Gastrocnemius medialis (tissue), 4 donors: Measurements from ENCODE around the gene LRRC39. TPM values are rescaled to one million over a fixed set of nuclear protein-coding genes. Genes with fewer than 3 reads are reported as not detected.

Experiments used
- ATAC-seq, 2 donors: fragments of 150-250 bp; one replicate each; pipeline ENCODE4 v1.9.1; 2016
- DNase-seq, 2 donors: peaks; one replicate each; pipeline ENCODE4 v3.0.0-alpha.2; 2019
- H3K27ac ChIP-seq, 4 donors: fragments of 200-600 bp; sonication (generic); 1 replicate in 1 of 4; 2 replicates in 3 of 4; pipeline ENCODE4 v1.5.1; 2016 to 2018; ENCODE audit warnings: mild to moderate bottlenecking in 2 of 4, moderate library complexity in 1 of 4
- H3K27me3 ChIP-seq, 3 donors: fragments of 200-600 bp; sonication (generic) in 2 of 3; 1 replicate in 1 of 3; 2 replicates in 2 of 3; pipeline versions ENCODE4 v1.5.1 to v1.6.0; 2016 to 2019; ENCODE audit warnings: mild to moderate bottlenecking in 1 of 3, moderate library complexity in 1 of 3
- H3K36me3 ChIP-seq, 2 donors: fragments of 200-600 bp; sonication (generic) in 1 of 2; one replicate each; pipeline ENCODE4 v1.5.1; 2017 to 2018
- H3K4me1 ChIP-seq, 2 donors: fragments of 200-600 bp; sonication (generic) in 1 of 2; one replicate each; pipeline ENCODE4 v1.5.1; 2016 to 2017; ENCODE audit warnings: mild to moderate bottlenecking in 2 of 2
- H3K4me3 ChIP-seq, 4 donors: fragments of 200-600 bp; sonication (generic) in 3 of 4; 1 replicate in 1 of 4; 2 replicates in 3 of 4; pipeline ENCODE4 v1.5.1; 2016 to 2019; ENCODE audit warnings: mild to moderate bottlenecking in 2 of 4
- H3K9me3 ChIP-seq, 3 donors: fragments of 200-600 bp; sonication (generic) in 2 of 3; 1 replicate in 1 of 3; 2 replicates in 2 of 3; pipeline ENCODE4 v1.5.1; 2016 to 2019
- CTCF ChIP-seq, 5 experiments: fragments of 450-650 bp in 3 of 5; fragments of 200-600 bp in 2 of 5; sonication (generic) in 2 of 5; IDR thresholded peaks in 4 of 5; conservative IDR thresholded peaks in 1 of 5; 1 replicate in 4 of 5; 2 replicates in 1 of 5; pipeline ENCODE4 v1.5.1; 2016 to 2019; ENCODE audit warnings: antibody characterized with exemption in 5 of 5, mild to moderate bottlenecking in 3 of 5, moderate library complexity in 3 of 5
- POLR2A ChIP-seq, 2 donors: fragments of 450-650 bp; IDR thresholded peaks; one replicate each; pipeline ENCODE4 v1.6.1; 2017; ENCODE audit warnings: antibody characterized with exemption in 2 of 2, mild to moderate bottlenecking in 2 of 2, moderate library complexity in 2 of 2
- in situ Hi-C, 4 donors: fragments of 200-750 bp; cut with MboI; loops; one replicate each; pipeline versions ENCODE4 v1.15.0 to v1.8.0; 2017; ENCODE audit warnings: low sequenced_read_pairs in 4 of 4
- intact Hi-C: fragments of 100-400 bp; cut with DNase I; formaldehyde crosslinking; loops from one replicate; pipeline ENCODE4 v1.15.1; 2023; ENCODE audit warnings: low total_unique reads
- total RNA-seq, 4 donors: library from RNA; depleted of rRNA; stranded (reverse); fragments of >200 nt; gene quantifications; one replicate each; pipeline versions ENCODE4 v1.1.0 to v1.2.3, GENCODE V29; 2016

Gene LRRC39
- total RNA-seq, 4 donors from 2014 or later: 23.4 to 73.2 (median 42.1) TPM

- peak; percentile 99 for ATAC-seq
These were observed 45.2 kb downstream of the LRRC39 start, which contains the start of the genes SASS6 and TRMT13 for GRCh38 chr1:100132566-100133477. Gene SASS6, minus strand, starts transcription at chr1:100132930. Its CDS starts 116 bp downstream, at chr1:100132814. Gene TRMT13, plus strand, starts transcription at chr1:100133163. Its CDS starts 6 bp downstream, at chr1:100133169.

GRCh38 chr1:100131623-100132022 is 46.4 kb downstream of the LRRC39 start:
- Histone ChIP-seq H3K4me3 (peak overlapping the region in 3 of 4 donors; percentile 80 to 90 (median 85)), H3K27ac (no peak overlapping the region), H3K4me1 (peaks cover 20 to 28% of the 10 kb centered on the region in 2 donors), H3K9me3 (no peaks in the 10 kb centered on the region), H3K27me3 (no peaks in the 10 kb centered on the region), H3K36me3 (no peaks in the 10 kb centered on the region)
- no peak for DNase-seq
- in situ Hi-C loops (loop anchor here in 1 of 4 donors (10.0 kb wide), 2 partner anchors 123 to 763 kb away; partner anchors contain the start of genes EXTL2 and SLC30A7), intact Hi-C loops (loop anchor here (1.0 to 5.0 kb wide), 4 partner anchors 93 to 763 kb away; partner anchors contain the start of genes DBT, EXTL2 and SLC35A3)
- no peak for TF ChIP-seq POLR2A (IDR thresholded peaks at IDR 0.05)
- no peak for ATAC-seq

More at GRCh38 chr1:100132566-100133477, 45.2 kb downstream of the LRRC39 start, which contains the start of the genes SASS6 and TRMT13:
- TF ChIP-seq POLR2A (IDR thresholded peaks at IDR 0.05): peak; percentile 7 to 20
- peak in 3 of 5 experiments; percentile 9 to 28 (median 23) for TF ChIP-seq CTCF (IDR thresholded peaks at IDR 0.05 in 4 of 5, conservative IDR thresholded peaks at IDR 0.05 in 1 of 5)
- Histone ChIP-seq H3K36me3 (peaks cover 0 to 11% of the 10 kb centered on the region in 2 donors), H3K27me3 (no peaks in the 10 kb centered on the region), H3K9me3 (no peaks in the 10 kb centered on the region), H3K4me1 (peaks cover 20 to 28% of the 10 kb centered on the region in 2 donors), H3K4me3 (peak within 1 kb of the TSS; percentile 80 to 90 (median 85)), H3K27ac (peak within 1 kb of the TSS; percentile 75 to 85 (median 82))
- intact Hi-C loops (loop anchor here (1.0 to 5.0 kb wide), 6 partner anchors 94 to 762 kb away; partner anchors contain the start of genes DBT, EXTL2, RTCA and SLC35A3), in situ Hi-C loops (loop anchor here in 1 of 4 donors (10.0 kb wide), 2 partner anchors 122 to 762 kb away; partner anchors contain the start of genes EXTL2 and SLC30A7)
- DNase-seq: peak; percentile 96

- DNase-seq: no peak
- H3K9me3 ChIP-seq: no peaks in the 10 kb centered on the region
- H3K4me3 ChIP-seq: no peak overlapping the region
- no peak overlapping the region for H3K27ac ChIP-seq
- in situ Hi-C loops (loop anchor here in 1 of 4 donors (10.0 kb wide), 2 partner anchors 124 to 764 kb away; partner anchors contain the start of genes EXTL2 and SLC30A7), intact Hi-C loops (loop anchor here (5.0 kb wide), 1 partner anchor 117 kb away; the partner anchor contains the start of gene DBT)
- no peaks in the 10 kb centered on the region for H3K36me3 ChIP-seq
- no peaks in the 10 kb centered on the region for H3K27me3 ChIP-seq
- no peak for ATAC-seq
- no peak for TF ChIP-seq CTCF (IDR thresholded peaks at IDR 0.05 in 4 of 5, conservative IDR thresholded peaks at IDR 0.05 in 1 of 5)
- TF ChIP-seq POLR2A (IDR thresholded peaks at IDR 0.05): no peak
- peaks cover 20 to 28% of the 10 kb centered on the region in 2 donors for H3K4me1 ChIP-seq
These were observed 47.4 kb downstream of the LRRC39 start for GRCh38 chr1:100130552-100131077.

- no peak for DNase-seq
- Histone ChIP-seq H3K4me3 (no peak overlapping the region), H3K27me3 (no peaks in the 10 kb centered on the region), H3K4me1 (peaks cover 6 to 7% of the 10 kb centered on the region in 2 donors), H3K27ac (no peak overlapping the region), H3K9me3 (no peaks in the 10 kb centered on the region), H3K36me3 (no peaks in the 10 kb centered on the region)
- no peak for ATAC-seq
- TF ChIP-seq CTCF (IDR thresholded peaks at IDR 0.05 in 4 of 5, conservative IDR thresholded peaks at IDR 0.05 in 1 of 5) (no peak), POLR2A (IDR thresholded peaks at IDR 0.05) (no peak)
- in situ Hi-C loops (no loop called here), intact Hi-C loops (no loop called here)
These were observed 50.8 kb downstream of the LRRC39 start for GRCh38 chr1:100127226-100127625.
